IPS-20b (cell line): ENCODE results near the gene MYBPH.

Source experiments
- H3K27ac ChIP-seq: one replicate; pipeline ENCODE4 v1.5.1; 2013; ENCODE audit warnings: low read length
- H3K27me3 ChIP-seq: 2 replicates; pipeline ENCODE4 v1.6.1; 2013; ENCODE audit warnings: mild to moderate bottlenecking, low read length, inconsistent platforms; ENCODE audit not compliant: insufficient read depth
- H3K36me3 ChIP-seq: 2 replicates; pipeline ENCODE4 v1.6.1; 2013; ENCODE audit warnings: low read depth, mild to moderate bottlenecking, inconsistent platforms, low read length, moderate library complexity; ENCODE audit not compliant: insufficient read depth
- H3K4me1 ChIP-seq: 2 replicates; pipeline ENCODE4 v1.6.1; 2013; ENCODE audit warnings: mild to moderate bottlenecking, control low read depth, inconsistent platforms, low read length, moderate library complexity; ENCODE audit not compliant: insufficient read depth
- H3K4me3 ChIP-seq: 2 replicates; pipeline ENCODE4 v1.5.1; 2013; ENCODE audit warnings: mild to moderate bottlenecking, low read length, inconsistent platforms
- H3K9ac ChIP-seq: 2 replicates; pipeline ENCODE4 v1.6.1; 2013; ENCODE audit warnings: low read depth, mild to moderate bottlenecking, inconsistent platforms, low read length, moderate library complexity
- H3K9me3 ChIP-seq: 2 replicates; pipeline ENCODE4 v1.6.1; 2013; ENCODE audit warnings: mild to moderate bottlenecking, low read depth, low read length, inconsistent platforms; ENCODE audit not compliant: insufficient read depth

Gene MYBPH

GRCh38 chr1:203199816-203200571 lies 24.4 kb upstream of the MYBPH start:
- Histone ChIP-seq H3K36me3 (no peaks in the 10 kb centered on the region), H3K9me3 (no peaks in the 10 kb centered on the region), H3K9ac (no peak overlapping the region), H3K4me1 (no peaks in the 10 kb centered on the region), H3K4me3 (no peak overlapping the region), H3K27me3 (no peaks in the 10 kb centered on the region), H3K27ac (no peak overlapping the region)

DNA sequence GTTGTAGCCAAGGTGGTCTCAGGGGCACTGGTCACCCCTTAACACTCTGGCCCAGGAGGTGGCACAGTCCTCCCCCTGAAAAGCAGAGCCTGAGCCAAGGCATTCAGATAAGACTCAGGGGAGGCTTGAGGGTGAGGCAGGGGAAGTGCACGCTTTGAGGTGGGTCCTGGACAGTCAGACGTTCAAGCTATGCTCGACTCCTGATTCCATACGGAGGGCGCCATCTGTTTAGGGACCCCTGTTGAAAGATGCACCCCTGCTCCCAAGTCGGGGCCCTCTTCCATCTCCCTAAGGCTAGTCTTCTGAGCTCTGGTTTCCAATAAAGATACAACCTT lies 23.8 kb upstream of the MYBPH start:
- Histone ChIP-seq H3K36me3 (no peaks in the 10 kb centered on the region), H3K9ac (no peak overlapping the region), H3K27ac (no peak overlapping the region), H3K4me3 (no peak overlapping the region), H3K27me3 (no peaks in the 10 kb centered on the region), H3K4me1 (no peaks in the 10 kb centered on the region), H3K9me3 (no peaks in the 10 kb centered on the region)

- Histone ChIP-seq H3K4me1 (no peaks in the 10 kb centered on the region), H3K4me3 (no peak overlapping the region), H3K27ac (no peak overlapping the region), H3K27me3 (no peaks in the 10 kb centered on the region), H3K9me3 (no peaks in the 10 kb centered on the region), H3K36me3 (no peaks in the 10 kb centered on the region), H3K9ac (no peak overlapping the region)
Observed at GRCh38 chr1:203199002-203199401, 23.4 kb upstream of the MYBPH start.

GRCh38 chr1:203197625-203198024 lies 22.0 kb upstream of the MYBPH start:
- Histone ChIP-seq H3K27ac (no peak overlapping the region), H3K9me3 (no peaks in the 10 kb centered on the region), H3K27me3 (no peaks in the 10 kb centered on the region), H3K36me3 (no peaks in the 10 kb centered on the region), H3K9ac (no peak overlapping the region), H3K4me3 (no peak overlapping the region), H3K4me1 (no peaks in the 10 kb centered on the region)

DNA sequence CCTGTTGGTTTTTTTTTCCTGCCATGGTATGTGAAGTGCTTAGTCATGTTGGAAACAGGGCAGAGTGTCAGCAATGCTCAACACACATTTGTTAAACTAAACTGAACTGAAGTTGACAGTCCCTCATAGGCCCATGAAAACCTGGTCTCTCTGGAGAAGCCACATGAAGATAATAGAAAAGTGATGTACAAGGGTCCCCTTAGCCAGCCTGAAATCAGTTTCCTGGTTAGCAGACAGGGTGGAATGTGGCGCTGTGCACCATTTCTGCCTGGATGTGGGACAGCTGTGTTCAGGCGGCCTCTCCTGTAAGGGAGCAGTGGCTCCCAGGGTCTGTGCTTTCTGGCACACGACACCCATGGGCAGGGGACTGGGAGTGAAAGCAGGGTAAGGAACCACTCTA lies 20.7 kb upstream of the MYBPH start:
- Histone ChIP-seq H3K9ac (no peak overlapping the region), H3K27me3 (no peaks in the 10 kb centered on the region), H3K4me1 (no peaks in the 10 kb centered on the region), H3K27ac (no peak overlapping the region), H3K36me3 (no peaks in the 10 kb centered on the region), H3K4me3 (no peak overlapping the region), H3K9me3 (no peaks in the 10 kb centered on the region)

- no peak overlapping the region for H3K27ac ChIP-seq
- no peak overlapping the region for H3K9ac ChIP-seq
- no peak overlapping the region for H3K4me3 ChIP-seq
- no peaks in the 10 kb centered on the region for H3K9me3 ChIP-seq
- H3K36me3 ChIP-seq, result no peaks in the 10 kb centered on the region
- no peaks in the 10 kb centered on the region for H3K27me3 ChIP-seq
- peaks cover 16% of the 10 kb centered on the region for H3K4me1 ChIP-seq
Observed at GRCh38 chr1:203190949-203191348, 15.3 kb upstream of the MYBPH start.

GRCh38 chr1:203189951-203190352 lies 14.3 kb upstream of the MYBPH start:
- no peak overlapping the region for H3K4me3 ChIP-seq
- H3K36me3 ChIP-seq, result no peaks in the 10 kb centered on the region
- H3K9me3 ChIP-seq, result no peaks in the 10 kb centered on the region
- H3K27ac ChIP-seq, result no peak overlapping the region
- peaks cover 21% of the 10 kb centered on the region for H3K4me1 ChIP-seq
- no peak overlapping the region for H3K9ac ChIP-seq
- H3K27me3 ChIP-seq, result no peaks in the 10 kb centered on the region

- Histone ChIP-seq H3K4me1 (peaks cover 21% of the 10 kb centered on the region), H3K9ac (no peak overlapping the region), H3K9me3 (no peaks in the 10 kb centered on the region), H3K36me3 (no peaks in the 10 kb centered on the region), H3K4me3 (no peak overlapping the region), H3K27ac (no peak overlapping the region), H3K27me3 (no peaks in the 10 kb centered on the region)
Observed at GRCh38 chr1:203188686-203189232, 13.1 kb upstream of the MYBPH start.

GRCh38 chr1:203187689-203188264 lies 12.2 kb upstream of the MYBPH start:
- H3K9me3 ChIP-seq, result no peaks in the 10 kb centered on the region
- H3K9ac ChIP-seq, result peak overlapping the region; percentile 48; the same call in 1 of the 2 replicates
- no peaks in the 10 kb centered on the region for H3K27me3 ChIP-seq
- no peak overlapping the region for H3K27ac ChIP-seq
- H3K4me1 ChIP-seq, result peaks cover 21% of the 10 kb centered on the region
- no peak overlapping the region for H3K4me3 ChIP-seq
- no peaks in the 10 kb centered on the region for H3K36me3 ChIP-seq

- Histone ChIP-seq H3K9ac (peak overlapping the region; percentile 48; the same call in 1 of the 2 replicates), H3K27ac (no peak overlapping the region), H3K4me3 (no peak overlapping the region), H3K9me3 (no peaks in the 10 kb centered on the region), H3K36me3 (no peaks in the 10 kb centered on the region), H3K27me3 (no peaks in the 10 kb centered on the region), H3K4me1 (peaks cover 21% of the 10 kb centered on the region)
Observed at GRCh38 chr1:203187304-203187685, 11.7 kb upstream of the MYBPH start.

GRCh38 chr1:203186446-203187303 lies 11.0 kb upstream of the MYBPH start, which contains the start of gene CHI3L1:
Gene CHI3L1, minus strand, starts transcription at chr1:203186704. Its CDS starts 81 bp downstream, at chr1:203186623.
- Histone ChIP-seq H3K4me3 (0 out of 2 replicates have a peak within 1 kb of the TSS, but pooled peaks have one; percentile 6), H3K9ac (peak within 1 kb of the TSS; percentile 48; the same call in 1 of the 2 replicates), H3K9me3 (no peaks in the 10 kb centered on the region), H3K4me1 (peaks cover 21% of the 10 kb centered on the region), H3K27me3 (no peaks in the 10 kb centered on the region), H3K36me3 (no peaks in the 10 kb centered on the region), H3K27ac (no peak within 1 kb of the TSS)
